Measurements from ENCODE around the gene SURF6.
A peak's percentile ranks its signal among the peaks of the same experiment; 100 is the strongest.

Gene SURF6

GRCh38 chr9:133282464-133283238 is 53.3 kb downstream of the SURF6 start:
- H3K9me3 Mint-ChIP-seq = no peaks in the 10 kb centered on the region
- peaks cover 7% of the 10 kb centered on the region for H3K27me3 Mint-ChIP-seq
- no peak for ATAC-seq (replicated peaks; ENCODE audit: extremely low read depth, poor library complexity, severe bottlenecking)
- H3K27ac Mint-ChIP-seq (ENCODE audit: low read depth) = no peak overlapping the region
- no peaks in the 10 kb centered on the region for H3K36me3 Mint-ChIP-seq (ENCODE audit: insufficient read depth)
- no peak for DNase-seq (ENCODE audit: low spot score in 2 of 2)
- no peaks in the 10 kb centered on the region for H3K4me1 Mint-ChIP-seq
- H3K4me3 Mint-ChIP-seq = no peak overlapping the region

DNA sequence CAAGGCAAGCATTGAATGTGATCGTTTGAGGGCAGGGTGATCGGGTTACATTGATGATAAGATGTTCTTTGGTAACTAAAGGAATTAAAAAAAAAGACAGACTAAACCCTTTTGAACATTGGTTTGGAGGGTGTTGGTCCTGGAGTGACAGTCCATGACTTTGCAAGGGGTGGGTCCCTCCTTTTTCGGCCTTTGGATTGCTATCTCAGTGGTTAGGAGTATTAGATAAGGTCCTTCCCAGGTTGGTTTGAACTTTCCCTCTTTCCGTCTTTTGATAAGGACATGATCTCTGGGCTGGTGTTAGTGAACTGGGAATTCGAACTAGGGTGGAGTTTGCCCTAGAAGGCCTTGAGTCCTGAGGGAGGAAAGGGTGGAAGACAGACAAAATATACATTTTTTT is 55.6 kb downstream of the SURF6 start:
- H3K4me3 Mint-ChIP-seq = no peak overlapping the region
- no peak overlapping the region for H3K27ac Mint-ChIP-seq (ENCODE audit: low read depth)
- H3K4me1 Mint-ChIP-seq = no peaks in the 10 kb centered on the region
- no peaks in the 10 kb centered on the region for H3K9me3 Mint-ChIP-seq
- DNase-seq (ENCODE audit: low spot score in 2 of 2) = peak in 1 of 2 donors; percentile 2
- peaks cover 26% of the 10 kb centered on the region for H3K27me3 Mint-ChIP-seq
- ATAC-seq (replicated peaks; ENCODE audit: extremely low read depth, poor library complexity, severe bottlenecking) = no peak
- no peaks in the 10 kb centered on the region for H3K36me3 Mint-ChIP-seq (ENCODE audit: insufficient read depth)
